A549 treated with CpdA at 1 μM for 4 hours (cell line): ENCODE data around the gene PCDHGA8. TPM values are rescaled to one million over a fixed set of nuclear protein-coding genes. Genes with fewer than 3 reads are reported as not detected.

Experiments used
- total RNA-seq: library from RNA; stranded (reverse); fragments of 200-300 nt; extraction: Qiagen RNA extraction; gene quantifications from 5 replicates; pipeline ENCODE4 v1.2.3, GENCODE V29; 2022; ENCODE audit warnings: low read depth

Gene PCDHGA8
- 0.02 TPM in 2 of 5 replicates, not detected in the others for total RNA-seq

DNA sequence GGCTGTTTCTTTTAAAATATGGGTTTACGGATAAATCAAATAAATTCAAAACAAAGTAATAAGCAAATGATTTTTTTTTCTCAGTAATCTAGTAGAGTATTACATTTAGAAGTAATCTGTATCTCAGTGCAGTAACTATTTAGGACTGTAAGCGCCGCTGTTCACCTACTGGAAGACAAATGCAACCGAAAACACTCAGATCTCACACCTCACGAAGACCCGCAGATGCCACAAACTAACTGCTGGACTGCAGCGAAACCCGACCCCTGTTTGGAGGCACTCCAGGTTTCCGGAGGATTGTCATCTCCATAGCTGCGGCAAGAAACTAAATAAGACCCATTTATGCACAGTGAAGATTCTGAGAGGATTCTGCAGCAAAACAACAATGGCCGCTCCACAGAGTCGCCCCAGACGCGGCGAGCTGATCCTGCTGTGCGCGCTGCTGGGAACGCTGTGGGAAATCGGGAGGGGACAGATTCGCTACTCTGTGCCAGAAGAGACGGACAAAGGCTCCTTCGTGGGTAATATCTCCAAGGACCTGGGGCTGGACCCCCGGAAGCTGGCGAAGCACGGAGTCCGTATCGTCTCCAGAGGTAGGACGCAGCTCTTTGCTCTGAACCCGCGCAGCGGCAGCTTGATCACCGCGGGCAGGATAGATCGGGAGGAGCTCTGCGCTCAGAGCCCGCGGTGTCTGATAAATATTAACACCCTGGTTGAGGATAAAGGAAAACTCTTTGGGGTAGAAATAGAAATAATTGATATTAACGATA is at the start of gene PCDHGA8:
Gene PCDHGA8, plus strand, starts transcription at position 205 of the 770 bp plus-strand sequence. Its CDS starts 181 bp downstream, at position 386.

DNA sequence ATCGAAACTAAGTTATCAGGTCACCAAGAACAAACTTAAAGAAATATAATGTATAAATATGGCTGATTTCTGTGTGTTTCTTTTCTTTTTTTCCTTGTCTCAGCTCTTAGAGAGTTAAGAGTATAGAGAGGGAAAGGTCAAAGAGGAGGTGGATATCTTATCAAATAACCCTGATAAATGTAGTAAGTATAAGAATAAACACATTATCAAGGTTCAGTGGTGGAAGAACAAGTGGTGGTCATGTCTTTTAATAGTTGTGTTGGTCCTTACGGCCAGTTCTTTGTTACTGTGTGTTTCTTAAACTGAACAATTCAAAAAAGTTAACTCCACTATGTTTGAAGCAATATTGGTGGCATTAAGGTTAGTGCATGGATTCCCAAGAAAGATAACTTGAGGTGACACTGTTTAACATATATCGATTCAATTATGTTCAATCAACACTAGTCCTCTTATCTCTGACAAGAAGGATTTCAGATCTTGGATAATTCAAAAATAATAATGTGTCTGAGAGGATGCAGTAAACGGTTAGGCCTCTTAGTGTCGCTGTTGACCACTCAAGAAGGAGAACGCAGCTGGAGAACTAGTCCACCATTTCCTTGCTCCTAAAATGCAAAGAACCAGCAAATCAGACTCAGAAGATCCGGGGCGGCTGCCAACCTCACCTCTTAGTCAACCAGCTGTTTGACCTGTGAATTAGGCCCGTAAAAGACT is 49.0 kb upstream of the PCDHGA8 start, which contains the start of gene PCDHGA3:
Gene PCDHGA3, plus strand, starts transcription at position 588 of the 711 bp plus-strand sequence. CDS start 205 bp downstream, outside the sequence.

DNA sequence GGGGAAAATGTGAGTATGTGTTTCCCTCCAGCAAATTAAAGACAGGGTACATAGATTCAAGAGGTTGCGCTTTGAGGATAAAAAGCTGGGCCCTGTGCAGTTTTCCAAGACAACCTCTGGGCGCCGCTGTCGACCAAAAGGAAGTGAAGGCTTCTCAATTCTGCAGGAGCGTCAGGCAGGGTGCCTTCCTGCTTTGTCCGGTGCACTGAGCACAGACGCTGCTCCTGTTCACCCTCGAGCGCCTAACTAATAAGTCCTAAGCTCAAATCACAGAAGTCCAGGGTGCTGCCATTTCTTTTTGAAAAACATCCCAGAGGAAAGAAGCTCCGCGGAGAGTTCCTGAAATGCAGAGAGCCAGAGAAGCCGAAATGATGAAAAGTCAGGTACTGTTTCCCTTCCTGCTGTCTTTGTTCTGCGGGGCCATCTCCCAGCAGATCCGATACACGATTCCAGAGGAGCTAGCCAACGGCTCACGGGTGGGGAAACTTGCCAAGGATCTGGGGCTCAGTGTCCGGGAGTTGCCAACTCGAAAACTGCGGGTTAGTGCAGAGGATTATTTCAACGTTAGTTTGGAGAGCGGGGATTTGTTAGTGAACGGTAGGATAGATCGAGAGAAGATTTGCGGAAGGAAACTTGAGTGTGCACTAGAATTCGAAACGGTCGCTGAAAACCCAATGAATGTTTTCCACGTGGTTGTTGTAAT is 42.4 kb upstream of the PCDHGA8 start, which contains the start of gene PCDHGB1:
Gene PCDHGB1, plus strand, starts transcription at position 183 of the 703 bp plus-strand sequence. Its CDS starts 162 bp downstream, at position 345.

DNA sequence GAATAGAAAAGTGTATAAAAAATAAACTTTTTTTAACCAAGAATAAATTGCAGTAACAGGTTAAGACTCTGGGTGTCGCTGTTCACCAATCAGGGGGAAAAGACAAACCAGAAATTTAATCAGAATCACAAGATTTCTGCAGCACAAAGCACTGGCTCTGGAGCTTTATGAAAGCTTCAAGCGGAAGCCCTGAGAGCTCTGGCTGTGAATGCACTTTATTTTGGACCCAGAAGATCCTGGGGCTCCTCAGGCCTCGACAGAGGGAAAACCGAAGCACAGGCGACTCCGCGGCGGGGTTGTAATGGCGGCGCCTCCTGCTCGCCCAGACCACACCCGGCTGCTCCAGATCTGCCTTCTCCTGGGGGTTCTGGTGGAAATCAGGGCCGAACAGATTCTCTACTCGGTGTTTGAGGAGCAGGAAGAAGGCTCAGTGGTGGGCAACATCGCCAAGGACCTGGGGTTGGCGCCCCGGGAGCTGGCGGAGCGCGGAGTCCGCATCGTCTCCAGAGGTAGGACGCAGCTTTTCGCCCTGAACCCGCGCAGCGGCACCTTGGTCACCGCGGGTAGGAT is 37.4 kb upstream of the PCDHGA8 start, which contains the start of gene PCDHGA4:
Gene PCDHGA4, plus strand, starts transcription at position 122 of the 570 bp plus-strand sequence. Its CDS starts 87 bp downstream, at position 209.

DNA sequence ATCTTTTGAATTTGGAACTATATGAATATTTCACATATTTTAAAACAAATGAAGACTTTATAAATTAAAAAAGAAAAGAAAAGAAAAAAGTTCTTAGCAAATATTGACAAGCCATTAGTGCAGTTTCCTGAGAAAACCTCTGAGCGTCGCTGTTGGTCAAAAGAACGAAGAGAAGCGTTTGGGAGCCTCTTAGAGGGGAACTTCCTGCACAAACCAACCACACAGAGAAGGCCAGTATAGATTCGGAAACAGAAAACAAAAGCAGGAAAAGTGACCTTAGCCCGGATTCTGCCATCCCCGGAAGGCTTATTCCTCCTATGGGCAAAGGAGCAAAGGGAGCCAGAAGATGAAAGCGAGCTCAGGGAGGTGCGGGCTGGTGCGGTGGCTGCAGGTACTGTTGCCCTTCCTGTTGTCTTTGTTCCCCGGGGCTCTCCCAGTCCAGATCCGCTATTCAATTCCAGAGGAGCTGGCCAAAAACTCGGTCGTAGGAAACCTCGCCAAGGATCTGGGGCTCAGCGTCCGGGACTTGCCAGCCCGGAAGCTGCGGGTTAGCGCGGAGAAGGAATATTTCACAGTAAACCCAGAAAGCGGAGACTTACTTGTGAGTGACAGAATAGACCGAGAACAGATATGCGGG is 32.5 kb upstream of the PCDHGA8 start, which contains the start of gene PCDHGB2:
Gene PCDHGB2, plus strand, starts transcription at position 205 of the 637 bp plus-strand sequence. Its CDS starts 142 bp downstream, at position 347.

DNA sequence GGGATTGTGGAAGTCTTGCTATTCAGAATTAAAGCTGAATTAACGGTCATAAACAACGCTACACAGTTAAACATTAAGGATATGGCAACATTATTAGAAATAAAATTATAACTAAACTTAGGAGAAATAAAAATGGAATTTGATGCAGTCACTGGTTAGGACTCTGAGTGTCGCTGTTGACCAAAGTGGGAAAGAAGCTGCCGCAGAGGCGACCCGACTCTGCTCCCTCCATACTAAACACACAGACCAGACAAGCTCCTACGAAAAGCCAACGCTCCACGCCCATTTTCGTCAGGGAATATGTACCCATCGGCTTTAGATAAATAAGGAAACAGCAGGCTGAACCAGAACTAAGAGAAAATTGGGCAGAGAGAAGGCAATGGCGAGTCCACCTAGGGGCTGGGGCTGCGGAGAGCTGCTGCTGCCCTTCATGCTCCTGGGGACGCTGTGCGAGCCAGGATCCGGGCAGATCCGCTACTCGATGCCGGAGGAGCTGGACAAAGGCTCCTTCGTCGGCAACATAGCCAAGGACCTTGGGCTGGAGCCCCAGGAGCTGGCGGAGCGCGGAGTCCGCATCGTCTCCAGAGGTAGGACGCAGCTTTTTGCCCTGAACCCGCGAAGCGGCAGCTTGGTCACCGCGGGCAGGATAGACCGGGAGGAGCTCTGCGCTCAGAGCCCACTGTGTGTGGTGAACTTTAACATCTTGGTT is 28.3 kb upstream of the PCDHGA8 start, which contains the start of gene PCDHGA5:
Gene PCDHGA5, plus strand, starts transcription at position 211 of the 709 bp plus-strand sequence. Its CDS starts 169 bp downstream, at position 380.

DNA sequence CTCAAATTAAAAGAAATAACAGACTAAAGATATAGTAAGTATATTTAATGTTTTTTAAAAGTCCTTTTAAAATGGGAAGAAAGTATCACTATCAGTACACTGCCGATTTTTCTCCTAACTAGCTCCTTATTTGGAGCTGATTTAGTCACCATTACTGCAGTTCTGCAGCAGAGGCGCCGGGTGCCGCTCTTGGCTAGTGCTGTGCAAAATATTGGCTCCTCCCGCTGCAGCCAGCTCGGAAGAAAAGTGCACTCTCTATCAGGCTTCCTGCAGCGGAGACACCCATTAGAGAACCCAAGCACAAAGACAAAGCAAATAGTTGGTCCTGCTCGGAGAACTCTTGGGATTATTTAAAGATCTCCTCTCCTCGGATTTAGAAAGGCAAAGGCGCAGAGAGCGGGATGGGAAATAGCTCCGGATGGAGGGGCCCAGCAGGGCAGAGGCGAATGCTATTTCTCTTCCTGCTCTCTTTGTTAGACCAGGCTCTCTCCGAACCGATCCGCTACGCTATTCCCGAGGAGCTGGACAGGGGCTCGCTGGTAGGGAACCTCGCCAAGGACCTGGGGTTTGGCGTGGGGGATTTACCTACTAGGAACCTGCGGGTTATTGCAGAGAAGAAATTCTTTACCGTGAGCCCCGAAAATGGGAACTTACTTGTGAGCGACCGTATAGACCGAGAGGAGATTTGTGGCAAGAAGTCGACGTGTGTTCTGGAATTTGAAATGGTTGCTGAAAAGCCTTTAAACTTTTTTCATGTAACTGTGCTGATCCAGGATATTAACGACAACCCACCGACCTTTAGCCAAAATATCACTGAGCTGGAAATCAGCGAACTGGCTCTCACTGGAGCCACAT is 22.2 kb upstream of the PCDHGA8 start, which contains the start of gene PCDHGB3:
Gene PCDHGB3, plus strand, starts transcription at position 249 of the 855 bp plus-strand sequence. Its CDS starts 153 bp downstream, at position 402.

DNA sequence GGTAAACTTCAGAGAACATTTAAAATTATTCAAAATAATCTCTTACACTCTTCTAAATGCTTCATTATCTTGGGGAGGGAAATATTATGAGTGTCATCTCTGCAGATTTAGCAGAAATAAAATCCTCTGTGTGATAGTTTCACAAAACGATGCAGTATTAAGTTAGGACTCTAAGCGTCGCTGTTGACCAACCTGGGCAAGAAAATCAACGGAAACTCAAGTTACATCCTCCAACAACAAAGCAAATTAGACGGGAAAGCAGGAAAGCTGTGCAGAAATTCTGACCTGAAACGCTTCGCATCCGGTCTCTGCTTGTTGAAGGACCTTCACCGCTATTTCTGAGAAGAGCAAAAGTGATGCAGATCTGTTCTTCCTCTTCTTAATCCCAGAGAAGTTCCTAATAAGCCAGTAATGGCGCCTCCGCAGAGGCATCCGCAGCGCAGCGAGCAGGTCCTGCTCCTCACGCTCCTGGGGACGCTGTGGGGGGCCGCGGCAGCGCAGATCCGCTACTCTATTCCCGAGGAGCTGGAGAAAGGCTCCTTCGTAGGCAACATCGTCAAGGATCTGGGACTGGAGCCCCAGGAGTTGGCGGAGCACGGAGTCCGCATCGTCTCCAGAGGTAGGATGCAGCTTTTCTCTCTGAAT is 18.6 kb upstream of the PCDHGA8 start, which contains the start of gene PCDHGA6:
Gene PCDHGA6, plus strand, starts transcription at position 219 of the 645 bp plus-strand sequence. Its CDS starts 193 bp downstream, at position 412.

DNA sequence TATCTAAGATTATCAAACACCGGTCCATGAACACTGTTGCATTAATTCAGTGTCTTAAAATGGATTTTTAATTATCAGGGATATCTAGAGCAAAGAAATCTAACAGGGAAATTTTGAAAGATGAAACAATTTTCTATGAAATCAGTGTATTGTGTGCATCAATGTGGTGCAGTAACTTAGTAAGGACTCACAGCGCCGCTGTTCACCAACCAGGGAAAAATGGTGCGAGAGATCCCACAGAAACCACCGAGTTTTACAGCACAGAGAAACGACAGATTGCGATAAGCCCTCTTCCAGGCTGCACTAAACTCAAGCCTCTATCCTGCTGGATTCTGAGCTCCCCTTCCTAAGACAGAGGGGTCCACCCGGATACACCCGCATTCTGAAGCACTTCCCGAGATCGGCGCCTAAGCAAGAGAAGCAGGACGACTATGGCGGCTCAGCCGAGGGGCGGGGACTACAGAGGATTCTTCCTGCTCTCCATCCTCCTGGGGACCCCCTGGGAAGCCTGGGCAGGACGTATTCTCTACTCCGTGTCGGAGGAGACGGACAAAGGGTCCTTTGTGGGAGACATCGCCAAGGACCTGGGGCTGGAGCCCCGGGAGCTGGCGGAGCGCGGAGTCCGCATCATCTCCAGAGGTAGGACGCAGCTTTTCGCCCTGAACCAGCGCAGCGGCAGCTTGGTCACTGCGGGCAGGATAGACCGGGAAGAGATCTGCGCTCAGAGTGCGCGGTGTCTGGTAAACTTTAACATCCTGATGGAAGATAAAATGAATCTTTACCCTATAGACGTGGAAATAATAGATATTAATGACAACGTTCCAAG is 9.8 kb upstream of the PCDHGA8 start, which contains the start of gene PCDHGA7:
Gene PCDHGA7, plus strand, starts transcription at position 274 of the 826 bp plus-strand sequence. Its CDS starts 158 bp downstream, at position 432.

DNA sequence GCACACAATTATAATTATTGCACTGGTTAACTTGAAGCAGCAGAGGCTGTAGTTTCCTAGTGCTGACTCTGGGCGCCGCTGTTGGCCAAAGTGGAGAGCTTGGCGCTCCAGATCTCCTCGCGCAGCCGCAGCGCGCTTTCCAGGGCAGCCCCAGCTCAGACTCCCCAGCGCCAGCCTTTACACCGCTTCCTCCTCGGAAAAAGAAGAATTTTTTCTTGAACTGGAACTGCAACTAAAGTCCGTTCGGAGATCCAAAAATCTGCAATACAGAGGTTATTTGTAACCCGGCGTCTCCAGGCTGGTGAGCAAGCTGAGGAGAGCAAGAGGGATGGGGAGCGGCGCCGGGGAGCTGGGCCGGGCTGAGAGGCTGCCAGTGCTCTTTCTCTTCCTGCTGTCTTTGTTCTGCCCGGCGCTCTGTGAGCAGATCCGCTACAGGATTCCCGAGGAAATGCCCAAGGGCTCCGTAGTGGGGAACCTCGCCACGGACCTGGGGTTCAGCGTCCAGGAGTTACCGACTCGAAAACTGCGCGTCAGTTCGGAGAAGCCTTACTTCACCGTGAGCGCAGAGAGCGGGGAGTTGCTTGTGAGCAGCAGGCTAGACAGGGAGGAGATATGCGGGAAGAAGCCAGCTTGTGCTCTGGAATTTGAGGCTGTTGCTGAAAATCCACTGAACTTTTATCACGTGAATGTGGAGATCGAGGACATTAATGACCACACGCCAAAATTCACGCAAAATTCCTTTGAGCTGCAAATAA is 4.7 kb upstream of the PCDHGA8 start, which contains the start of gene PCDHGB4:
Gene PCDHGB4, plus strand, starts transcription at position 142 of the 755 bp plus-strand sequence. Its CDS starts 187 bp downstream, at position 329.

DNA sequence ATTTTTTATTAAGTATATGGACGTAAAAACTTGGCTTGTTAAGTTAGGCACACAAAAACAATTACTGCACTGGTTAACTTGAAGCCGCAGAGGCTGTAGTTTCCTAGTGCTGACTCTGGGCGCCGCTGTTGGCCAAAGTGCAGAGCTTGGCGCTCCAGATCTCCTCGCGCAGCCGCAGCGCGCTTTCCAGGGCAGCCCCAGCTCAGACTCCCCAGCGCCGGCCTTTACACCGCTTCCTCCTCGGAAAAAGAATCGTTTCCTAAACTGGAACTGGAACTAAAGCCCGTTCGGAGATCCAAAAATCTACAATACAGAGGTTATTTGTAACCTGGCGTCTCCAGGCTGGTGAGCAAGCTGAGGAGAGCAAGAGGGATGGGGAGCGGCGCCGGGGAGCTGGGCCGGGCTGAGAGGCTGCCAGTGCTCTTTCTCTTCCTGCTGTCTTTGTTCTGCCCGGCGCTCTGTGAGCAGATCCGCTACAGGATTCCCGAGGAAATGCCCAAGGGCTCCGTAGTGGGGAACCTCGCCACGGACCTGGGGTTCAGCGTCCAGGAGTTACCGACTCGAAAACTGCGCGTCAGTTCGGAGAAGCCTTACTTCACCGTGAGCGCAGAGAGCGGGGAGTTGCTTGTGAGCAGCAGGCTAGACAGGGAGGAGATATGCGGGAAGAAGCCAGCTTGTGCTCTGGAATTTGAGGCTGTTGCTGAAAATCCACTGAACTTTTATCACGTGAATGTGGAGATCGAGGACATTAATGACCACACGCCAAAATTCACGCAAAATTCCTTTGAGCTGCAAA is 5.5 kb downstream of the PCDHGA8 start, which contains the start of gene PCDHGB5:
Gene PCDHGB5, plus strand, starts transcription at position 192 of the 796 bp plus-strand sequence. Its CDS starts 181 bp downstream, at position 373.

DNA sequence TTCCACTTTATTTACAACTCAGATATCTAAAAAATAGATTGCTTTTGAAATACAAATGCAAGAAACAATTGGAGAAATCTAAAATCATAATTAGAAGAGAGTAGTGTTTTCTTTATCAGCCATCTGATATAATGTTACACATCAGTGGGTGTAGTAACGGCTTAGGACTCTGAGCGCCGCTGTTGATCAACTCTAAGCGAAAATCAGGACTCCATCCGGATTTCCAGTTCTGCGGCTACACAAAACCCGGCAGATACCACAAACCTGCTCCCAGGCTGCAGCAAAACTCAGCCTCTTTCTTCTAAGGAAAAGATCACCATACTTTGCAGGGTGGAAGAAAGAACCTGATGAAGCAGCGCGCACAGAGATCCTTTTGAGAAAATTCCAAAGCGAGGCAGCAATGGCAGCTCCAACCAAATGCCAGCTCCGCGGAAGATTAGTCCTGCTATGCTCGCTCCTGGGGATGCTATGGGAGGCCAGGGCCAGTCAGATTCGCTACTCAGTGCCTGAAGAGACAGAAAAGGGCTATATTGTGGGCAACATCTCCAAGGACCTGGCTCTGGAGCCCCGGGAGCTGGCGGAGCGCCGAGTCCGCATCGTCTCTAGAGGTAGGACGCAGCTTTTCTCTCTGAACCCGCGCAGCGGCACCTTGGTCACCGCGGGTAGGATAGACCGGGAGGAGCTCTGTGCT is 10.3 kb downstream of the PCDHGA8 start, which contains the start of gene PCDHGA9:
Gene PCDHGA9, plus strand, starts transcription at position 226 of the 691 bp plus-strand sequence. Its CDS starts 175 bp downstream, at position 401.

DNA sequence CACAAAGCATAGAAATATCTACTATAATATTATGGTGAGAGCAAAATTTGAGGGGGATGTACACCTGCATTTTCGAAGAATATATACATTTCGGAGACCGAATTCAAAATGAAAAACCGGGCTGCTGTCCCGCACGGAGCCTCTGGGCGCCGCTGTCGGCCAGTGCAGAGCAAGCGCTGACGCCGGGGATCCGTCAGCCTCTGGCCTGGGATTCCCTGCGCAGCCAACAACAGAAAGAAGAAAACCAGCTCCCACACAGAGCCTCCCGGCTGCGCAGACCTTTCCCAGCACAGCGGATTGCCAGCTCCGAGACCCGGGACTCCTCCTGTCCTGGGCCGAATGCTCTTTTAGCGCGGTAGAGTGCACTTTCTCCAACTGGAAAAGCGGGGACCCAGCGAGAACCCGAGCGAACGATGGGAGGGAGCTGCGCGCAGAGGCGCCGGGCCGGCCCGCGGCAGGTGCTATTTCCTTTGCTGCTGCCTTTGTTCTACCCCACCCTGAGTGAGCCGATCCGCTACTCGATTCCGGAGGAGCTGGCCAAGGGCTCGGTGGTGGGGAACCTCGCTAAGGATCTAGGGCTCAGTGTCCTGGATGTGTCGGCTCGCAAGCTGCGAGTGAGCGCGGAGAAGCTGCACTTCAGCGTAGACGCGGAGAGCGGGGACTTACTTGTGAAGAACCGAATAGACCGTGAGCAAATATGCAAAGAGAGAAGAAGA is 15.5 kb downstream of the PCDHGA8 start, which contains the start of gene PCDHGB6:
Gene PCDHGB6, plus strand, starts transcription at position 232 of the 716 bp plus-strand sequence. Its CDS starts 182 bp downstream, at position 414.

DNA sequence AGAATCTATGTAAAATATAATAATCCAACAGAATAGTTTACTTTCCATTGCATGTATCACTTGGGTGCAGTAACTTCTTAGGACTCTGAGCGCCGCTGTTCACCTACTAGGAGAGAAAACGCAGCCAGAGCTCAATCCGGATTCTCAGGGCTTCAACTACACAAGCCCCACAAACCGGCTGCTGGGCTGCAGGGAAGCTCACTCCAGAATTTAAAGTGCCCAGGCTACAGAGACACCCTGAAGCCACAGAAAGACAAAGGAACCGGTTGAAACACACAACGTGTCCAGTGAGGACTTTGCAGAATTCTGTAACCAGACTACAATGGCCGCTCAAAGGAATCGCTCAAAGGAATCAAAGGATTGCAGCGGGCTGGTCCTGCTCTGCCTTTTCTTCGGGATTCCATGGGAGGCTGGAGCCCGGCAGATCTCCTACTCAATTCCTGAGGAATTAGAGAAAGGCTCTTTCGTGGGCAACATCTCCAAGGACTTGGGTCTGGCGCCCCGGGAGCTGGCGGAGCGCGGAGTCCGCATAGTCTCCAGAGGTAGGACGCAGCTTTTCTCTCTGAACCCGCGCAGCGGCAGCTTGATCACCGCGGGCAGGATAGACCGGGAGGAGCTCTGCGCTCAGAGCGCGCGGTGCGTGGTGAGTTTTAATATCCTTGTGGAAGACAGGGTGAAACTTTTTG is 20.6 kb downstream of the PCDHGA8 start, which contains the start of gene PCDHGA10:
Gene PCDHGA10, plus strand, starts transcription at position 134 of the 686 bp plus-strand sequence. Its CDS starts 189 bp downstream, at position 323.

